SK-N-SH (cell line): ENCODE measurements around the gene PRRC2B. TPM values are rescaled to one million over a fixed set of nuclear protein-coding genes. Genes with fewer than 3 reads are reported as not detected.

Source experiments
- CTCF ChIA-PET: fragments of 300-600, 350-600 bp; formaldehyde crosslinking; extraction: SDS; loops from one replicate; lab custom pipeline; 2021; lab: Yijun Ruan, JAX
- POLR2A ChIA-PET: fragments of 350-600 bp; sonication (Branson Sonifier 250); formaldehyde crosslinking; extraction: SDS; loops from one replicate; lab custom pipeline; 2020; ENCODE audit warnings: antibody characterized with exemption, inconsistent platforms; lab: Yijun Ruan, JAX
- DNase-seq: peaks from one replicate; pipeline ENCODE4 v3.0.0; 2012
- H2AFZ ChIP-seq: fragments of 200-600 bp; sonication (generic); 2 replicates; pipeline ENCODE4 v1.8.1; 2016; ENCODE audit warnings: antibody characterized with exemption, mild to moderate bottlenecking, low read depth
- H3F3A ChIP-seq: fragments of 200-600 bp; sonication (generic); replicated peaks from 2 replicates; pipeline ENCODE3; 2016; ENCODE audit warnings: antibody characterized with exemption, mild to moderate bottlenecking; ENCODE audit not compliant: insufficient read depth
- H3K27ac ChIP-seq, 2 experiments: fragments of 200-500 bp in 1 of 2; fragments of 200-600 bp in 1 of 2; sonication (Bioruptor generic) in 1 of 2; sonication (generic), shearing (Covaris generic) in 1 of 2; 2 replicates each; pipeline versions ENCODE4 v1.5.1 to v1.6.1; 2014 to 2016; ENCODE audit warnings: low read depth in 2 of 2, inconsistent platforms in 1 of 2, low read length in 1 of 2, mild to moderate bottlenecking in 1 of 2, mixed read lengths in 1 of 2
- H3K27me3 ChIP-seq: fragments of 200-600 bp; sonication (generic), shearing (Covaris generic); 2 replicates; pipeline ENCODE4 v1.6.1; 2016; ENCODE audit warnings: mixed run types; ENCODE audit not compliant: insufficient read depth
- H3K36me3 ChIP-seq, 2 experiments: fragments of 200-500 bp in 1 of 2; fragments of 200-600 bp in 1 of 2; sonication (Bioruptor generic) in 1 of 2; sonication (generic) in 1 of 2; replicated peaks in 1 of 2; 2 replicates each; pipeline versions ENCODE3 to v1.5.1; 2014 to 2016; ENCODE audit warnings: low read length in 1 of 2, mild to moderate bottlenecking in 1 of 2; ENCODE audit not compliant: insufficient read depth in 2 of 2, control insufficient read depth in 1 of 2
- H3K4me1 ChIP-seq, 2 experiments: fragments of 200-500 bp in 1 of 2; fragments of 200-600 bp in 1 of 2; sonication (Bioruptor generic) in 1 of 2; sonication (generic), shearing (Covaris generic) in 1 of 2; 2 replicates each; pipeline versions ENCODE4 v1.5.1 to v1.6.1; 2014 to 2016; ENCODE audit warnings: low read depth in 1 of 2, low read length in 1 of 2, mixed run types in 1 of 2; ENCODE audit not compliant: insufficient read depth in 2 of 2, control insufficient read depth in 1 of 2
- H3K4me2 ChIP-seq: fragments of 200-600 bp; sonication (generic), shearing (Covaris generic); 2 replicates; pipeline ENCODE4 v1.6.1; 2017; ENCODE audit warnings: mixed run types
- H3K4me3 ChIP-seq, 2 experiments: fragments of 200-500 bp in 1 of 2; fragments of 200-600 bp in 1 of 2; sonication (Bioruptor generic) in 1 of 2; sonication (generic), shearing (Covaris generic) in 1 of 2; 2 replicates each; pipeline versions ENCODE4 v1.5.1 to v1.8.1; 2014 to 2016; ENCODE audit warnings: low read depth in 2 of 2, inconsistent platforms in 1 of 2, low read length in 1 of 2, mild to moderate bottlenecking in 1 of 2, mixed read lengths in 1 of 2, moderate library complexity in 1 of 2
- H3K79me2 ChIP-seq: fragments of 200-600 bp; sonication (generic); 2 replicates; pipeline ENCODE4 v1.8.1; 2017; ENCODE audit warnings: mild to moderate bottlenecking; ENCODE audit not compliant: insufficient read depth
- H3K9ac ChIP-seq: fragments of 200-600 bp; sonication (generic); 2 replicates; pipeline ENCODE4 v1.6.1; 2017; ENCODE audit warnings: mixed run types
- H3K9me2 ChIP-seq: fragments of 200-600 bp; sonication (generic); 2 replicates; pipeline ENCODE4 v1.6.1; 2017; ENCODE audit warnings: mixed run types
- H3K9me3 ChIP-seq: fragments of 200-600 bp; sonication (generic); 2 replicates; pipeline ENCODE4 v1.6.1; 2017; ENCODE audit warnings: mixed run types, mild to moderate bottlenecking, moderate library complexity
- H4K20me1 ChIP-seq: fragments of 200-600 bp; sonication (generic); 2 replicates; pipeline ENCODE4 v1.6.1; 2017; ENCODE audit warnings: mild to moderate bottlenecking, mixed run types; ENCODE audit not compliant: insufficient read depth
- GABPA ChIP-seq: IDR thresholded peaks from 2 replicates; pipeline ENCODE4 v1.4.0; 2012; ENCODE audit warnings: low read depth, mild to moderate bottlenecking
- NFIC ChIP-seq: IDR thresholded peaks from 2 replicates; pipeline ENCODE4 v1.4.0; 2012; ENCODE audit warnings: borderline replicate concordance
- RXRA ChIP-seq: IDR thresholded peaks from 2 replicates; pipeline ENCODE4 v1.4.0; 2012; ENCODE audit warnings: low read depth, mild to moderate bottlenecking, borderline replicate concordance
- SIN3A ChIP-seq: IDR thresholded peaks from 2 replicates; pipeline ENCODE4 v1.6.1; 2012; ENCODE audit warnings: low read depth, mild to moderate bottlenecking, low read length, moderate library complexity, borderline replicate concordance
- SMC3 ChIP-seq: IDR thresholded peaks from 2 replicates; pipeline ENCODE4 v1.6.1; 2012; ENCODE audit warnings: low read depth, low read length, improper control_type of control experiment
- TCF12 ChIP-seq: IDR thresholded peaks from 2 replicates; pipeline ENCODE4 v1.4.0; 2012
- USF1 ChIP-seq: IDR thresholded peaks from 2 replicates; pipeline ENCODE4 v1.4.0; 2012; ENCODE audit warnings: low read depth, borderline replicate concordance
- WGBS: methylation state at CpG from one replicate; pipeline ENCODE4 v1.1.6; 2017; ENCODE audit warnings: low lambda C conversion rate; 5-methylcytosine and 5-hydroxymethylcytosine counted together
- polyA plus RNA-seq, 3 experiments: library from polyadenylated mRNA; depleted of rRNA; stranded (reverse); fragments of >200 nt; gene quantifications; 2 replicates each; pipeline ENCODE4 v1.2.3, GENCODE V29; 2012
- TF ChIP-seq, protein P1 (sequence below): IDR thresholded peaks from 2 replicates; pipeline ENCODE4 v1.4.0; 2012; ENCODE audit warnings: low read depth, borderline replicate concordance
- TF ChIP-seq, protein P2 (sequence below): IDR thresholded peaks from 2 replicates; pipeline ENCODE4 v1.4.0; 2012; ENCODE audit warnings: low read depth

The PRRC2B gene
- polyA plus RNA-seq, 1 of the 3 experiments (the other 2 are of a cell fraction): 26.3 TPM

DNA sequence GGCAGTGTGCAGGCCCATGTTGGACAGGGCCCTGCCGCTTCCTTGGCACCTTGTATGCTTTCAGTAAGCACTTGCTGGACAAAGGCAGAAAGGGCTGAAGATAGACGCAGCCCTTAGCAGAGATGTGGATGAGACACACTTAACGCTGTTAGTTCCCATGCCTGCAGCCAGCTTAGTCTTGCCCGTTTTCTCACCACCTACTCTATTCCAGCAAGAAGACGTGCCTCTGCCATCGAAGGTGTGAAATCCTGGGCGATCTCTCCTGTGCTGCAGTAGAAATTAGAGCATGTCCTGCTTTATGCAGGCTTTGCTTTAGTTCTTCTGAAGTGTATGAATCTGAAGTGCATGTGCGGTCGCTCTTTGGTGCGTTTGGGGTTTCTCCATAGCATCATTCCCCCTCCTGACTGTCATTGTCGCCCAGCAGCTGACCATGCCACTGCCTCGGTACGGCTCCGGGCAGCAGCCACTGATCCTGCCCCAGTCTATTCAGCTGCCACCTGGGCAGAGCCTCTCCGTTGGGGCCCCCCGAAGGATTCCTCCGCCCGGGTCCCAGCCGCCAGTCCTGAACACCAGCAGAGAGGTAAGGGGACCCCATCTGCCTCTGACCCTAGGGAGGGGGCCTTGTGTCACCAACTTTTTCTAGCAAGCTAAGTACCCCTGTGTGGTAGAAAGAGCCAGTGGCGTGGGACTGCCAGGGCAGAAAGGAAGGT is 97.3 kb downstream of the PRRC2B start:
- Histone ChIP-seq H4K20me1 (peaks cover 11% of the 10 kb centered on the region; the same call in 1 of the 2 replicates), H3K36me3 (peaks cover 45 to 99% of the 10 kb centered on the region in 2 experiments), H3F3A (peaks cover 3% of the 10 kb centered on the region), H3K4me2 (no peak overlapping the region), H3K9ac (no peak overlapping the region), H3K4me1 (no peaks in the 10 kb centered on the region), H3K79me2 (peaks cover 13% of the 10 kb centered on the region; the same call in 1 of the 2 replicates), H3K9me3 (no peaks in the 10 kb centered on the region), H3K4me3 (no peak overlapping the region), H3K27me3 (no peaks in the 10 kb centered on the region), H3K27ac (no peak overlapping the region), H2AFZ (no peak overlapping the region), H3K9me2 (no peaks in the 10 kb centered on the region)
- ChIA-PET CTCF (interaction anchor here (0.8 to 3.8 kb wide), 5 partner anchors 9 to 155 kb away, joined by 3 to 18 read pairs (median 3); no protein-coding TSS in a partner anchor), POLR2A (no interaction called here)
- WGBS: 98% methylated on average over 19 of the region's 20 CpGs
- TF ChIP-seq NFIC: no peak
- TF ChIP-seq, protein P1, sequence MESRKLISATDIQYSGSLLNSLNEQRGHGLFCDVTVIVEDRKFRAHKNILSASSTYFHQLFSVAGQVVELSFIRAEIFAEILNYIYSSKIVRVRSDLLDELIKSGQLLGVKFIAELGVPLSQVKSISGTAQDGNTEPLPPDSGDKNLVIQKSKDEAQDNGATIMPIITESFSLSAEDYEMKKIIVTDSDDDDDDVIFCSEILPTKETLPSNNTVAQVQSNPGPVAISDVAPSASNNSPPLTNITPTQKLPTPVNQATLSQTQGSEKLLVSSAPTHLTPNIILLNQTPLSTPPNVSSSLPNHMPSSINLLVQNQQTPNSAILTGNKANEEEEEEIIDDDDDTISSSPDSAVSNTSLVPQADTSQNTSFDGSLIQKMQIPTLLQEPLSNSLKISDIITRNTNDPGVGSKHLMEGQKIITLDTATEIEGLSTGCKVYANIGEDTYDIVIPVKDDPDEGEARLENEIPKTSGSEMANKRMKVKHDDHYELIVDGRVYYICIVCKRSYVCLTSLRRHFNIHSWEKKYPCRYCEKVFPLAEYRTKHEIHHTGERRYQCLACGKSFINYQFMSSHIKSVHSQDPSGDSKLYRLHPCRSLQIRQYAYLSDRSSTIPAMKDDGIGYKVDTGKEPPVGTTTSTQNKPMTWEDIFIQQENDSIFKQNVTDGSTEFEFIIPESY: no peak
- no peak for TF ChIP-seq GABPA
- no peak for TF ChIP-seq USF1
- TF ChIP-seq, protein P2, sequence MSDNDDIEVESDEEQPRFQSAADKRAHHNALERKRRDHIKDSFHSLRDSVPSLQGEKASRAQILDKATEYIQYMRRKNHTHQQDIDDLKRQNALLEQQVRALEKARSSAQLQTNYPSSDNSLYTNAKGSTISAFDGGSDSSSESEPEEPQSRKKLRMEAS: no peak
- TF ChIP-seq RXRA: no peak
- TF ChIP-seq TCF12: no peak
- no peak for DNase-seq

GRCh38 chr9:131492070-131492469 is 98.2 kb downstream of the PRRC2B start:
- DNase-seq: no peak
- H3F3A ChIP-seq: no peaks in the 10 kb centered on the region
- 98% methylated on average over 6 of the region's 6 CpGs for WGBS
- H4K20me1 ChIP-seq: 0 out of 2 replicates have a peak, but pooled peaks cover 4% of the 10 kb centered on the region
- no peak overlapping the region for H3K9ac ChIP-seq
- no peak overlapping the region for H3K27ac ChIP-seq
- H3K9me3 ChIP-seq: no peaks in the 10 kb centered on the region
- no peaks in the 10 kb centered on the region for H3K27me3 ChIP-seq
- H3K4me2 ChIP-seq: no peak overlapping the region
- H3K79me2 ChIP-seq: peaks cover 13% of the 10 kb centered on the region; the same call in 1 of the 2 replicates
- no peak overlapping the region for H2AFZ ChIP-seq
- TF ChIP-seq SIN3A: no peak
- TF ChIP-seq SMC3: no peak
- POLR2A ChIA-PET: no interaction called here
- H3K4me1 ChIP-seq: no peaks in the 10 kb centered on the region
- peaks cover 48 to 99% of the 10 kb centered on the region in 2 experiments for H3K36me3 ChIP-seq
- H3K4me3 ChIP-seq: no peak overlapping the region
- H3K9me2 ChIP-seq: no peaks in the 10 kb centered on the region
- CTCF ChIA-PET: interaction anchor here (1.1 to 3.8 kb wide), 3 partner anchors 10 to 142 kb away, joined by 3 to 18 read pairs (median 5); no protein-coding TSS in a partner anchor
